Gastroesophageal sphincter (tissue), 3 donors: ENCODE measurements around the gene SERPINI1.

Source experiments
- CTCF ChIP-seq, 4 experiments: fragments of 200-600 bp in 2 of 4; fragments of 450-650 bp in 2 of 4; sonication (generic) in 1 of 4; IDR thresholded peaks; one replicate each; pipeline ENCODE4 v1.5.1; 2017 to 2019; ENCODE audit warnings: antibody characterized with exemption in 4 of 4, mild to moderate bottlenecking in 2 of 4, moderate library complexity in 2 of 4
- EP300 ChIP-seq: sonication (generic); formaldehyde crosslinking; IDR thresholded peaks from one replicate; pipeline ENCODE4 v1.6.1; 2017; ENCODE audit warnings: antibody characterized with exemption, mild to moderate bottlenecking
- POLR2A ChIP-seq, 2 donors: fragments of 450-650 bp; IDR thresholded peaks; one replicate each; pipeline ENCODE4 v1.6.1; 2017; ENCODE audit warnings: antibody characterized with exemption in 2 of 2, mild to moderate bottlenecking in 2 of 2, moderate library complexity in 1 of 2
- POLR2AphosphoS5 ChIP-seq: sonication (generic); formaldehyde crosslinking; IDR thresholded peaks from one replicate; pipeline ENCODE4 v1.6.1; 2017; ENCODE audit warnings: antibody characterized with exemption

- TF ChIP-seq CTCF (IDR thresholded peaks at IDR 0.05) (no peak), POLR2A (IDR thresholded peaks at IDR 0.05) (no peak), POLR2AphosphoS5 (no peak), EP300 (no peak)
Measured at GRCh38 chr3:167712445-167712844, 23.1 kb upstream of the SERPINI1 start.
